ENCODE results near the gene RBMS1.
A peak's percentile ranks its signal among the peaks of the same experiment; 100 is the strongest.

The RBMS1 gene

DNA sequence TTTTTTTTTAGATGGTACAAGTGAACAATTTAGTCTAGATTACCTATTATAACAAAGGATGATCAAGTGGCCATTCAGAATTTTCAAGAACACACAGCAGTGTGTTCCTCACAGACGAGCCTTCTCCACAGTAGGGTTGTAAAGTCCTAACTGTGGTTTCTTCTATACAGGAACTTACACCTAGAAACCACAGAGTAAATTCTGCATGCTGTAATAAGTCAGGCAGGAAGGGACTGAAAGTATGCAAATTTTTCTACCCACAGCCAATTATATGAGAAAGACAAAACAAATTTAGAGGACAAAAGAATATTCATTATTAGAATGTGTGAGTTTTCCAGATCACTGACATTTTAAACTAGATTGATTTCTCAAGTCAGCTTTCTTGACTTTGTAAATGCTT is 99.5 kb downstream of the RBMS1 start:
- ChIA-PET CTCF (interaction anchor here (0.6 kb wide), 1 partner anchor 577 kb away, joined by 3 read pairs; no protein-coding TSS in a partner anchor), POLR2A (ENCODE audit: low non-redundant PET) (no interaction called here)
- H3K27ac ChIP-seq = no peak overlapping the region

GRCh38 chr2:160392201-160392600 is 101.4 kb downstream of the RBMS1 start:
- H3K27ac ChIP-seq = no peak overlapping the region
- POLR2A ChIA-PET (ENCODE audit: low non-redundant PET) = no interaction called here
- TF ChIP-seq CTCF (conservative IDR thresholded peaks at IDR 0.05; ENCODE audit: low read depth) = no peak
- no peak for DNase-seq (ENCODE audit: low spot score)
- CTCF ChIA-PET = interaction anchor here (0.8 to 0.9 kb wide), 2 partner anchors 39 to 890 kb away, joined by 3 to 5 read pairs; no protein-coding TSS in a partner anchor

More for the DNA sequence above, 99.5 kb downstream of the RBMS1 start:
- no peak for TF ChIP-seq CTCF (conservative IDR thresholded peaks at IDR 0.05; ENCODE audit: low read depth)
- DNase-seq (ENCODE audit: low spot score) = no peak

DNA sequence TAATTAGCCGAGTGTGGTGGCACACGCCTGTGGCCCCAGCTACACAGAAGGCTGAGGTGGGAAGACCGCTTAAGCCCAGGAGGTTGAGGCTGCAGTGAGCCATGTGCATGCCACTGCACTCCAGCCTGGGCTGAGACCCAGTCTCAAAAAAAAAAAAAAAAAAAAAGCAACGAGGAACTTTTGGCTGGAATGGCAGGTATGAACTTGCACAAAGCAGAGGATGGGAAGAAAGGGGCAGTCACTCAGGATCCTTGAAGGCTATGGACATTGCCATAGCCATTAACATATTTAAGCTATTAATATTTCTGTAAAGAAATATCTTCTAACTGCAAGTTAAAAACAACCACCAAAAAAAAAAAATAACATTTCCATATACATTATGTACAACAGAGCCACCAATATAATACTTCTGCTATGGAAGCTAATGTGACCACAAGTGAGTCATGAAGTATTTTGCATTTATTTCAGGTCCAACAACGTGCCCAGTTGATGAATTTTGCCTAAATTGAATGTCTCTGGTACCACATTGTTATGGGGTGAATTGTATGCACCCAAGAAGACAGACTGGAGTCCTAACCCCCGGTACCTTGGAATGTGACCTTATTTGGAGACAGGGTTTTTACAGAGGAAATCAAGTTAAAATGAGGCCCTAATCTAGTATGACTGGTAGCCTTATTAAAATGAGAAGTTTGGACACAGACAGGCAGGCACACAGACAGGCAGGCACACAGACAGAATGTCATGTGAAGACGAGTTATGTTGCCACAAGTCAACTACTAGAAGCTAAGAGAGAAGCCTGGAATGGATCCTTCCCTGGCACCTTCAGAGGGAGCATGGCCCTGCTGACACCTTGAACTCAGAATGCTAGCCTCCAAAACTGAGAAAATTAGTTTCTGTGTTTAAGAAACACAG is 102.8 kb downstream of the RBMS1 start:
- ChIA-PET CTCF (interaction anchor here (0.6 to 1.0 kb wide), 3 partner anchors 17 to 1271 kb away, joined by 3 read pairs; no protein-coding TSS in a partner anchor), POLR2A (ENCODE audit: low non-redundant PET) (interaction anchor here (0.5 kb wide), 1 partner anchor 13 kb away, joined by 3 read pairs; no protein-coding TSS in a partner anchor)
- no peak for TF ChIP-seq CTCF (conservative IDR thresholded peaks at IDR 0.05; ENCODE audit: low read depth)
- DNase-seq (ENCODE audit: low spot score) = peak; percentile 44
- peak overlapping the region; percentile 81 for H3K27ac ChIP-seq

DNA sequence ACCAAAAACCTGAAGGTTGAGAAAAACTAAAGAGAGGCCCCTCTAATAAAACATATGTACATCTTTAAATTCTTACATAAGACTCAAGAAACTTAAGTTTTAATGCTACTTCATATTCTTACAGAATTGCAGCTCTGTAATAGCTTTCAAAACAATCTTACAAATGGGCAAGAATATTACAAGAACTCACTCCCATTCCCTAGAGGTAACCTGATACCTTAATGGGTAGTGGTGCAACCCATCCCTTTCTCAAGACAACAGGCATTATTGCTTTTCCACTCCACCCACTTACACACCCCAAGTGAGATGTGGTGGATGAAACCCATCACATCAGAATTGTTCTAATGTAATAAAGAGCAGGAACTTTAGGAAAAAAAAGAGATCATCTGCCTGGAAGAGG is 103.7 kb downstream of the RBMS1 start:
- peak; percentile 41 for DNase-seq (ENCODE audit: low spot score)
- peak overlapping the region; percentile 81; the same call in 1 of the 2 replicates for H3K27ac ChIP-seq
- ChIA-PET POLR2A (ENCODE audit: low non-redundant PET) (no interaction called here), CTCF (interaction anchor here (0.6 kb wide), 1 partner anchor 387 kb away, joined by 3 read pairs; no protein-coding TSS in a partner anchor)
- TF ChIP-seq CTCF (conservative IDR thresholded peaks at IDR 0.05; ENCODE audit: low read depth) = no peak

- no peak for DNase-seq (ENCODE audit: low spot score)
- ChIA-PET CTCF (no interaction called here), POLR2A (ENCODE audit: low non-redundant PET) (no interaction called here)
- TF ChIP-seq CTCF (conservative IDR thresholded peaks at IDR 0.05; ENCODE audit: low read depth) = no peak
- H3K27ac ChIP-seq = peak overlapping the region; percentile 83
Measured at GRCh38 chr2:160388464-160389263, 104.9 kb downstream of the RBMS1 start.

Data from RWPE1 (cell line).